GM12878 (cell line): ENCODE measurements around the gene CCDC88C.

Experiments
- NFYB ChIP-seq: IDR thresholded peaks from 2 replicates; pipeline ENCODE4 v1.6.1; 2011; ENCODE audit warnings: low read depth, mild to moderate bottlenecking, low read length, improper control_type of control experiment, moderate library complexity; ENCODE audit not compliant: insufficient read depth
- POLR2A ChIP-seq: IDR thresholded peaks from 2 replicates; pipeline ENCODE4 v1.6.1; 2011; ENCODE audit warnings: low read depth, mild to moderate bottlenecking, low read length
- SIN3A ChIP-seq: IDR thresholded peaks from 2 replicates; pipeline ENCODE4 v1.6.1; 2012; ENCODE audit warnings: low read depth, low read length, improper control_type of control experiment
- SP1 ChIP-seq: IDR thresholded peaks from one replicate; pipeline ENCODE4 v1.6.1; 2011; ENCODE audit warnings: low read depth, low read length
- TF ChIP-seq, protein P1 (sequence below), 3 experiments: IDR thresholded peaks in 2 of 3; conservative IDR thresholded peaks in 1 of 3; 2 replicates each; pipeline ENCODE4 v1.5.1; 2011; ENCODE audit warnings: low read depth in 3 of 3, low read length in 3 of 3, mild to moderate bottlenecking in 3 of 3, control low read depth in 2 of 3, moderate library complexity in 2 of 3, inconsistent platforms in 1 of 3, mixed read lengths in 1 of 3; ENCODE audit not compliant: control insufficient read depth in 2 of 3, insufficient read depth in 1 of 3; ENCODE audit errors: extremely low read depth in 1 of 3
- TF ChIP-seq, protein P2 (sequence below): IDR thresholded peaks from 2 replicates; pipeline ENCODE4 v1.6.1; 2012; ENCODE audit warnings: mild to moderate bottlenecking, low read depth, low read length

GRCh38 chr14:91374287-91374878, 43.2 kb downstream of the CCDC88C start:
- TF ChIP-seq POLR2A (no peak), SP1 (no peak), SIN3A (no peak), NFYB (no peak)
- TF ChIP-seq, protein P1, sequence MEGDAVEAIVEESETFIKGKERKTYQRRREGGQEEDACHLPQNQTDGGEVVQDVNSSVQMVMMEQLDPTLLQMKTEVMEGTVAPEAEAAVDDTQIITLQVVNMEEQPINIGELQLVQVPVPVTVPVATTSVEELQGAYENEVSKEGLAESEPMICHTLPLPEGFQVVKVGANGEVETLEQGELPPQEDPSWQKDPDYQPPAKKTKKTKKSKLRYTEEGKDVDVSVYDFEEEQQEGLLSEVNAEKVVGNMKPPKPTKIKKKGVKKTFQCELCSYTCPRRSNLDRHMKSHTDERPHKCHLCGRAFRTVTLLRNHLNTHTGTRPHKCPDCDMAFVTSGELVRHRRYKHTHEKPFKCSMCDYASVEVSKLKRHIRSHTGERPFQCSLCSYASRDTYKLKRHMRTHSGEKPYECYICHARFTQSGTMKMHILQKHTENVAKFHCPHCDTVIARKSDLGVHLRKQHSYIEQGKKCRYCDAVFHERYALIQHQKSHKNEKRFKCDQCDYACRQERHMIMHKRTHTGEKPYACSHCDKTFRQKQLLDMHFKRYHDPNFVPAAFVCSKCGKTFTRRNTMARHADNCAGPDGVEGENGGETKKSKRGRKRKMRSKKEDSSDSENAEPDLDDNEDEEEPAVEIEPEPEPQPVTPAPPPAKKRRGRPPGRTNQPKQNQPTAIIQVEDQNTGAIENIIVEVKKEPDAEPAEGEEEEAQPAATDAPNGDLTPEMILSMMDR (IDR thresholded peaks at IDR 0.05 in 2 of 3, conservative IDR thresholded peaks at IDR 0.05 in 1 of 3; ENCODE audit: control insufficient read depth in 2 of 3, extremely low read depth in 1 of 3, insufficient read depth in 1 of 3, low read depth in 3 of 3, low read length in 3 of 3), result no peak
- TF ChIP-seq, protein P2, sequence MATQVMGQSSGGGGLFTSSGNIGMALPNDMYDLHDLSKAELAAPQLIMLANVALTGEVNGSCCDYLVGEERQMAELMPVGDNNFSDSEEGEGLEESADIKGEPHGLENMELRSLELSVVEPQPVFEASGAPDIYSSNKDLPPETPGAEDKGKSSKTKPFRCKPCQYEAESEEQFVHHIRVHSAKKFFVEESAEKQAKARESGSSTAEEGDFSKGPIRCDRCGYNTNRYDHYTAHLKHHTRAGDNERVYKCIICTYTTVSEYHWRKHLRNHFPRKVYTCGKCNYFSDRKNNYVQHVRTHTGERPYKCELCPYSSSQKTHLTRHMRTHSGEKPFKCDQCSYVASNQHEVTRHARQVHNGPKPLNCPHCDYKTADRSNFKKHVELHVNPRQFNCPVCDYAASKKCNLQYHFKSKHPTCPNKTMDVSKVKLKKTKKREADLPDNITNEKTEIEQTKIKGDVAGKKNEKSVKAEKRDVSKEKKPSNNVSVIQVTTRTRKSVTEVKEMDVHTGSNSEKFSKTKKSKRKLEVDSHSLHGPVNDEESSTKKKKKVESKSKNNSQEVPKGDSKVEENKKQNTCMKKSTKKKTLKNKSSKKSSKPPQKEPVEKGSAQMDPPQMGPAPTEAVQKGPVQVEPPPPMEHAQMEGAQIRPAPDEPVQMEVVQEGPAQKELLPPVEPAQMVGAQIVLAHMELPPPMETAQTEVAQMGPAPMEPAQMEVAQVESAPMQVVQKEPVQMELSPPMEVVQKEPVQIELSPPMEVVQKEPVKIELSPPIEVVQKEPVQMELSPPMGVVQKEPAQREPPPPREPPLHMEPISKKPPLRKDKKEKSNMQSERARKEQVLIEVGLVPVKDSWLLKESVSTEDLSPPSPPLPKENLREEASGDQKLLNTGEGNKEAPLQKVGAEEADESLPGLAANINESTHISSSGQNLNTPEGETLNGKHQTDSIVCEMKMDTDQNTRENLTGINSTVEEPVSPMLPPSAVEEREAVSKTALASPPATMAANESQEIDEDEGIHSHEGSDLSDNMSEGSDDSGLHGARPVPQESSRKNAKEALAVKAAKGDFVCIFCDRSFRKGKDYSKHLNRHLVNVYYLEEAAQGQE, result no peak
